CD14-positive monocyte (primary cell): ENCODE results near the gene TUBB2A. TPM values are rescaled to one million over a fixed set of nuclear protein-coding genes. Genes with fewer than 3 reads are reported as not detected.

Experiments used
- DNase-seq, 3 donors: peaks; one replicate each; pipeline ENCODE4 v3.0.0-alpha.2; 2011 to 2022
- H2AFZ ChIP-seq: 2 replicates; pipeline ENCODE4 v1.6.0; 2012; ENCODE audit warnings: mild to moderate bottlenecking, low read depth, low read length, inconsistent platforms; ENCODE audit not compliant: insufficient read depth, poor library complexity, severe bottlenecking
- H3K27ac ChIP-seq, 2 donors: 1 replicate in 1 of 2; 2 replicates in 1 of 2; pipeline ENCODE4 v1.5.1; 2012 to 2013; ENCODE audit warnings: low read length in 2 of 2, control low read depth in 1 of 2, inconsistent platforms in 1 of 2, low read depth in 1 of 2, mild to moderate bottlenecking in 1 of 2
- H3K27me3 ChIP-seq, 2 donors: one replicate each; pipeline versions ENCODE4 v1.6.0 to v1.6.1; 2011 to 2013; ENCODE audit warnings: low read length in 2 of 2; ENCODE audit not compliant: control insufficient read depth in 2 of 2, insufficient read depth in 2 of 2
- H3K36me3 ChIP-seq, 2 donors: replicated peaks in 1 of 2; 1 replicate in 1 of 2; 2 replicates in 1 of 2; pipeline versions ENCODE4 v1.5.1 to v1.6.1; 2012 to 2013; ENCODE audit warnings: low read length in 2 of 2, control low read depth in 1 of 2, inconsistent platforms in 1 of 2, mild to moderate bottlenecking in 1 of 2; ENCODE audit not compliant: insufficient read depth in 2 of 2, control insufficient read depth in 1 of 2
- H3K4me1 ChIP-seq, 2 donors: 1 replicate in 1 of 2; 2 replicates in 1 of 2; pipeline versions ENCODE4 v1.5.1 to v1.6.1; 2012 to 2013; ENCODE audit warnings: low read length in 2 of 2, control low read depth in 1 of 2, inconsistent platforms in 1 of 2, mild to moderate bottlenecking in 1 of 2, moderate library complexity in 1 of 2; ENCODE audit not compliant: insufficient read depth in 2 of 2, control insufficient read depth in 1 of 2
- H3K4me2 ChIP-seq: replicated peaks from 2 replicates; pipeline ENCODE3; 2012; ENCODE audit warnings: low read length, moderate library complexity, mild to moderate bottlenecking; ENCODE audit not compliant: poor library complexity, severe bottlenecking; ENCODE audit errors: extremely low read depth
- H3K4me3 ChIP-seq, 3 experiments: fragments of 200-600 bp in 1 of 3; sonication (generic) in 1 of 3; replicated peaks in 1 of 3; 1 replicate in 2 of 3; 2 replicates in 1 of 3; pipeline ENCODE4 v1.5.1; 2011 to 2013; ENCODE audit warnings: low read length in 3 of 3, mild to moderate bottlenecking in 3 of 3, control low read depth in 2 of 3, low read depth in 2 of 3, inconsistent platforms in 1 of 3, moderate library complexity in 1 of 3
- H3K79me2 ChIP-seq: 2 replicates; pipeline ENCODE4 v1.6.0; 2012; ENCODE audit warnings: mild to moderate bottlenecking, control low read depth, inconsistent platforms, low read length, moderate library complexity; ENCODE audit not compliant: insufficient read depth
- H3K9ac ChIP-seq: 2 replicates; pipeline ENCODE4 v1.6.0; 2017; ENCODE audit warnings: low read length, mild to moderate bottlenecking; ENCODE audit not compliant: insufficient read depth, poor library complexity, severe bottlenecking
- H3K9me3 ChIP-seq, 2 donors: replicated peaks in 1 of 2; 1 replicate in 1 of 2; 2 replicates in 1 of 2; pipeline versions ENCODE4 v1.5.1 to v1.6.1; 2012 to 2013; ENCODE audit warnings: low read length in 2 of 2, control low read depth in 1 of 2; ENCODE audit not compliant: control insufficient read depth in 1 of 2, insufficient read depth in 1 of 2
- H4K20me1 ChIP-seq: 2 replicates; pipeline ENCODE4 v1.6.0; 2012; ENCODE audit warnings: mild to moderate bottlenecking, low read length, control low read depth, moderate library complexity; ENCODE audit not compliant: insufficient read depth
- H3K27ac Mint-ChIP-seq, 7 donors: one replicate each; pipeline ENCODE4 v1.8.0; 2020; ENCODE audit warnings: mild to moderate bottlenecking in 7 of 7, mixed read lengths in 7 of 7, moderate library complexity in 6 of 7, inconsistent platforms in 2 of 7
- H3K27me3 Mint-ChIP-seq, 3 donors: one replicate each; pipeline ENCODE4 v1.8.0; 2021 to 2022; ENCODE audit warnings: low read depth in 3 of 3, mild to moderate bottlenecking in 3 of 3, mixed read lengths in 3 of 3, moderate library complexity in 3 of 3, inconsistent platforms in 1 of 3
- H3K36me3 Mint-ChIP-seq, 2 donors: one replicate each; pipeline ENCODE4 v1.8.0; 2020; ENCODE audit warnings: mixed read lengths in 2 of 2, inconsistent platforms in 1 of 2, mild to moderate bottlenecking in 1 of 2
- H3K4me1 Mint-ChIP-seq: one replicate; pipeline ENCODE4 v1.8.0; 2020; ENCODE audit warnings: mild to moderate bottlenecking, mixed read lengths
- H3K4me3 Mint-ChIP-seq, 2 donors: one replicate each; pipeline ENCODE4 v1.8.0; 2020; ENCODE audit warnings: mild to moderate bottlenecking in 2 of 2, mixed read lengths in 2 of 2, moderate library complexity in 1 of 2
- H3K9me3 Mint-ChIP-seq, 7 donors: one replicate each; pipeline ENCODE4 v1.8.0; 2020 to 2022; ENCODE audit warnings: mixed read lengths in 7 of 7, mild to moderate bottlenecking in 6 of 7, moderate library complexity in 6 of 7, inconsistent platforms in 2 of 7
- WGBS: methylation state at CpG from one replicate; pipeline ENCODE4 v1.1.5; 2013; ENCODE audit warnings: missing lambda C conversion rate; ENCODE audit not compliant: insufficient coverage; 5-methylcytosine and 5-hydroxymethylcytosine counted together
- intact Hi-C, 2 donors: fragments of 100-400 bp; cut with micrococcal nuclease; formaldehyde crosslinking; loops; one replicate each; pipeline versions ENCODE4 v1.15.0 to v1.15.1; 2023
- polyA plus RNA-seq, 3 donors: library from polyadenylated mRNA; depleted of rRNA in 1 of 3; unstranded in 2 of 3; stranded (reverse) in 1 of 3; fragments of 300-500 nt in 2 of 3; fragments of >200 nt in 1 of 3; fragmentation: Illumina TruSeq in 2 of 3; gene quantifications; 1 replicate in 2 of 3; 2 replicates in 1 of 3; pipeline ENCODE4 v1.2.3, GENCODE V29; 2012 to 2021
- TF ChIP-seq, protein P1 (sequence below): fragments of 200-600 bp; IDR thresholded peaks from one replicate; pipeline ENCODE4 v1.8.0; 2022; ENCODE audit warnings: antibody characterized with exemption, mild to moderate bottlenecking

Gene TUBB2A
- polyA plus RNA-seq, 3 donors = 2.4 to 74.3 (median 4.2) TPM

DNA sequence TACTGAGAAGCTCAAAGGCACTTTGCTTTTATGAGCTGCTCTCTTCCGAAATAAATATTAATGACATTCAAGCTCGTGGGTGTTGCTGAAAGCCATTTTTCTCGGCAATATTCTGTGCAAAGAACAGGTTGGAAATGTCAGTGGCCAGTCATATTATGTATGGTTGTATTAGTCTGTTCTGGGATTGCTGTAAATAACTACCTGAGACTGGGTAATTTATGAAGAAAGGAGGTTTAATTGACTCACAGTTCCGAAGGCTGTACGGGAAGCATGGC is 38.0 kb upstream of the TUBB2A start:
- 86% methylated on average over 5 of the region's 5 CpGs for WGBS
- H3K27ac ChIP-seq = no peak overlapping the region
- no peaks in the 10 kb centered on the region for H3K4me1 ChIP-seq
- H3K4me3 Mint-ChIP-seq = no peak overlapping the region
- peaks cover 0 to 4% (median 2%) of the 10 kb centered on the region in 7 donors for H3K9me3 Mint-ChIP-seq
- no peaks in the 10 kb centered on the region for H4K20me1 ChIP-seq
- no peaks in the 10 kb centered on the region for H3K36me3 ChIP-seq
- H2AFZ ChIP-seq = no peak overlapping the region
- no peaks in the 10 kb centered on the region for H3K4me1 Mint-ChIP-seq
- H3K27ac Mint-ChIP-seq = no peak overlapping the region
- H3K36me3 Mint-ChIP-seq = no peaks in the 10 kb centered on the region
- H3K27me3 Mint-ChIP-seq = peaks cover 2 to 7% (median 5%) of the 10 kb centered on the region in 3 donors
- no peaks in the 10 kb centered on the region for H3K27me3 ChIP-seq
- intact Hi-C loops = no loop called here
- DNase-seq = no peak
- TF ChIP-seq, protein P1, sequence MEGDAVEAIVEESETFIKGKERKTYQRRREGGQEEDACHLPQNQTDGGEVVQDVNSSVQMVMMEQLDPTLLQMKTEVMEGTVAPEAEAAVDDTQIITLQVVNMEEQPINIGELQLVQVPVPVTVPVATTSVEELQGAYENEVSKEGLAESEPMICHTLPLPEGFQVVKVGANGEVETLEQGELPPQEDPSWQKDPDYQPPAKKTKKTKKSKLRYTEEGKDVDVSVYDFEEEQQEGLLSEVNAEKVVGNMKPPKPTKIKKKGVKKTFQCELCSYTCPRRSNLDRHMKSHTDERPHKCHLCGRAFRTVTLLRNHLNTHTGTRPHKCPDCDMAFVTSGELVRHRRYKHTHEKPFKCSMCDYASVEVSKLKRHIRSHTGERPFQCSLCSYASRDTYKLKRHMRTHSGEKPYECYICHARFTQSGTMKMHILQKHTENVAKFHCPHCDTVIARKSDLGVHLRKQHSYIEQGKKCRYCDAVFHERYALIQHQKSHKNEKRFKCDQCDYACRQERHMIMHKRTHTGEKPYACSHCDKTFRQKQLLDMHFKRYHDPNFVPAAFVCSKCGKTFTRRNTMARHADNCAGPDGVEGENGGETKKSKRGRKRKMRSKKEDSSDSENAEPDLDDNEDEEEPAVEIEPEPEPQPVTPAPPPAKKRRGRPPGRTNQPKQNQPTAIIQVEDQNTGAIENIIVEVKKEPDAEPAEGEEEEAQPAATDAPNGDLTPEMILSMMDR = no peak
- peaks cover 0 to 7% of the 10 kb centered on the region in 2 donors for H3K9me3 ChIP-seq
- H3K4me3 ChIP-seq = no peak overlapping the region
- no peaks in the 10 kb centered on the region for H3K79me2 ChIP-seq
- no peak overlapping the region for H3K4me2 ChIP-seq
- no peak overlapping the region for H3K9ac ChIP-seq

DNA sequence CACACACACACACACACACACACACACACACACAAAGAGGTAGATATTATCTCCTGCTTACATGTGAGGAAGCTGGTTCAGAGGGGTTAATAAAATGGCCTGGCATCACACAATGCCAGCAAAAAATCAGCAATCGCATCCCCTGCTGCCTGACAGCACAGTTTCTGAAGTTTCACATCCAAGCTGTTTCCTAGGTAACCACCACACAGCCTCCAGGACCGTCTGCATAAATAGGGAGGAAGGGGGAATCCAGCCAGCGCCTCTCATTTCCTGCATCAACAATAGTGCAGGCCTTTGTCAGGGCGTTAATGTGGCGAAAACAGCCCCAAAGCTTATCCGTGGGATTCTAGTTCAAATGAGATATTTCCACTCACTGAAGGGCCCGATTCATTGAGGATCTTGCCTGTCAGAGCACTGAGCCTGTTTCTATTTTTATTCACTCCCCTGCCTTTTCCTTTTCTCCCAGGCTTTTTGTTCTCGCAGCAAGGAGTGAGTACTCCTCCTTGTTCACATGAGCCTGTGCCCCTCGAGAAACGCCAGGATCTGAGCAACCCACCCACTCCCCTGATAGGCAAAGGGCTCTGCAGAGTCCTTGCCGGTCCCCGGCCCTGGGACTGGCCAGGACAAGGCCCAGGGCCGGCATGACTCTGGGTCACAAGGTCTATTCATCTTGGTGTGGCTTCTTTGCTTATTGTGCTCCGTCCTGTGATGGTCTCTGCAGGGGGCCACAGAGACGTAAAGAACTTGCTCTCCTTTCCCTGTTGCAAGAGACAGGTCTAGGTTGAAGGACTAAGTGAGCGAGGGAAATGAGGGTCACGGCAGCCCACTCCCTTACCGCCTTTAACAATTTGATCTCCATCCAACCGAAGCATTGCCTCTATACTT is 37.4 kb upstream of the TUBB2A start:
- intact Hi-C loops = no loop called here
- WGBS = 77% methylated on average over 13 of the region's 19 CpGs

More for the DNA sequence above, 37.4 kb upstream of the TUBB2A start:
- H3K9me3 ChIP-seq = peaks cover 0 to 7% of the 10 kb centered on the region in 2 donors
- H3K27me3 ChIP-seq = peaks cover 0 to 3% of the 10 kb centered on the region in 2 donors
- Mint-ChIP-seq H3K4me1 (no peaks in the 10 kb centered on the region), H3K36me3 (no peaks in the 10 kb centered on the region), H3K4me3 (no peak overlapping the region), H3K9me3 (peaks cover 0 to 4% (median 2%) of the 10 kb centered on the region in 7 donors), H3K27me3 (peaks cover 2 to 9% (median 5%) of the 10 kb centered on the region in 3 donors), H3K27ac (no peak overlapping the region)
- H4K20me1 ChIP-seq = no peaks in the 10 kb centered on the region
- H3K4me1 ChIP-seq = no peaks in the 10 kb centered on the region
- H2AFZ ChIP-seq = no peak overlapping the region
- no peak for DNase-seq
- no peak overlapping the region for H3K27ac ChIP-seq
- H3K4me2 ChIP-seq = no peak overlapping the region
- no peaks in the 10 kb centered on the region for H3K79me2 ChIP-seq
- no peak overlapping the region for H3K4me3 ChIP-seq
- no peaks in the 10 kb centered on the region for H3K36me3 ChIP-seq
- no peak overlapping the region for H3K9ac ChIP-seq
- TF ChIP-seq, protein P1 = no peak
